GM23338 (cell line): Measurements from ENCODE around the gene GPATCH8. TPM values are rescaled to one million over a fixed set of nuclear protein-coding genes. Genes with fewer than 3 reads are reported as not detected.

Source experiments
- ATAC-seq: fragments of 200-7000 bp; cut with Tn5 transposase; 3 replicates; pipeline ENCODE4 v1.9.1; 2020
- DNase-seq: peaks from one replicate; pipeline ENCODE4 v3.0.0-alpha.2; 2015; ENCODE audit warnings: low spot score
- H2AFZ ChIP-seq: fragments of 200-600 bp; sonication (generic); 2 replicates; pipeline ENCODE4 v1.8.0; 2016; ENCODE audit warnings: antibody characterized with exemption, mild to moderate bottlenecking, moderate library complexity
- H3F3A ChIP-seq: fragments of 200-600 bp; sonication (generic); replicated peaks from 2 replicates; pipeline ENCODE4 v1.8.0; 2017; ENCODE audit warnings: antibody characterized with exemption, mixed run types, low read depth
- H3K27ac ChIP-seq: fragments of 200-600 bp; sonication (generic); 2 replicates; pipeline ENCODE4 v1.6.1; 2016; ENCODE audit warnings: low read depth
- H3K27me3 ChIP-seq: fragments of 200-600 bp; sonication (generic); 2 replicates; pipeline ENCODE4 v1.8.0; 2016; ENCODE audit warnings: mild to moderate bottlenecking, mixed run types, moderate library complexity; ENCODE audit not compliant: insufficient read depth
- H3K36me3 ChIP-seq: fragments of 200-600 bp; sonication (generic); 2 replicates; pipeline ENCODE4 v1.8.0; 2016; ENCODE audit warnings: mild to moderate bottlenecking; ENCODE audit not compliant: insufficient read depth
- H3K4me1 ChIP-seq: fragments of 200-600 bp; sonication (generic); 2 replicates; pipeline ENCODE4 v1.8.0; 2016; ENCODE audit warnings: mild to moderate bottlenecking, moderate library complexity; ENCODE audit not compliant: insufficient read depth
- H3K4me2 ChIP-seq: fragments of 200-600 bp; sonication (generic); 2 replicates; pipeline ENCODE4 v1.7.1; 2017; ENCODE audit warnings: mixed run types
- H3K4me3 ChIP-seq: fragments of 200-600 bp; sonication (generic); 2 replicates; pipeline ENCODE4 v1.6.1; 2016; ENCODE audit warnings: mixed run types
- H3K79me2 ChIP-seq: fragments of 200-600 bp; sonication (generic); replicated peaks from 2 replicates; pipeline ENCODE4 v1.8.0; 2017; ENCODE audit warnings: mild to moderate bottlenecking; ENCODE audit not compliant: insufficient read depth
- H3K9me2 ChIP-seq: fragments of 200-600 bp; sonication (generic); 2 replicates; pipeline ENCODE4 v1.8.0; 2017; ENCODE audit not compliant: insufficient read depth
- H4K20me1 ChIP-seq: fragments of 200-600 bp; sonication (generic); replicated peaks from 2 replicates; pipeline ENCODE4 v1.8.0; 2017; ENCODE audit warnings: mild to moderate bottlenecking; ENCODE audit not compliant: insufficient read depth
- H3K27ac Mint-ChIP-seq: 2 replicates; pipeline ENCODE4 v1.8.0; 2020; ENCODE audit warnings: inconsistent platforms, mild to moderate bottlenecking, moderate library complexity, mixed read lengths
- H3K27me3 Mint-ChIP-seq: 3 replicates; pipeline ENCODE4 v1.8.0; 2022; ENCODE audit warnings: low read depth, mild to moderate bottlenecking, moderate library complexity, mixed read lengths, inconsistent platforms; ENCODE audit not compliant: insufficient read depth, poor library complexity
- H3K36me3 Mint-ChIP-seq: 3 replicates; pipeline ENCODE4 v1.8.0; 2021; ENCODE audit warnings: low read depth, mild to moderate bottlenecking, inconsistent platforms, moderate library complexity, mixed read lengths
- H3K4me1 Mint-ChIP-seq: 3 replicates; pipeline ENCODE4 v1.8.0; 2020; ENCODE audit warnings: mild to moderate bottlenecking, inconsistent platforms, mixed read lengths
- H3K4me3 Mint-ChIP-seq: 3 replicates; pipeline ENCODE4 v1.8.0; 2021; ENCODE audit warnings: moderate library complexity, mild to moderate bottlenecking, inconsistent platforms, mixed read lengths
- H3K9me3 Mint-ChIP-seq: 3 replicates; pipeline ENCODE4 v1.8.0; 2020; ENCODE audit warnings: moderate library complexity, mild to moderate bottlenecking, inconsistent platforms, mixed read lengths
- CTCF ChIP-seq, 2 experiments: fragments of 200-600 bp in 1 of 2; sonication (generic) in 1 of 2; conservative IDR thresholded peaks; 2 replicates each; pipeline versions ENCODE4 v1.5.1 to v1.6.1; 2016 to 2017; ENCODE audit warnings: antibody characterized with exemption in 2 of 2, low read depth in 2 of 2, mild to moderate bottlenecking in 2 of 2, moderate library complexity in 1 of 2
- ETS1 ChIP-seq: IDR thresholded peaks from 2 replicates; pipeline ENCODE4 v1.6.1; 2016; ENCODE audit warnings: antibody characterized with exemption
- EZH2 ChIP-seq: fragments of 200-600 bp; sonication (generic); IDR thresholded peaks from one replicate; pipeline ENCODE4 v1.8.0; 2017; ENCODE audit warnings: antibody characterized with exemption, mild to moderate bottlenecking, low read depth; ENCODE audit not compliant: unreplicated experiment
- EZH2phosphoT487 ChIP-seq: fragments of 200-600 bp; sonication (generic); IDR thresholded peaks from one replicate; pipeline ENCODE4 v1.8.1; 2018; ENCODE audit warnings: antibody characterized with exemption; ENCODE audit not compliant: unreplicated experiment
- NANOG ChIP-seq: IDR thresholded peaks from 2 replicates; pipeline ENCODE4 v1.6.1; 2016; ENCODE audit warnings: antibody characterized with exemption, borderline replicate concordance
- POLR2AphosphoS5 ChIP-seq: IDR thresholded peaks from 2 replicates; pipeline ENCODE4 v1.6.1; 2016; ENCODE audit warnings: antibody characterized with exemption, low read depth
- REST ChIP-seq: IDR thresholded peaks from one replicate; pipeline ENCODE4 v1.6.1; 2018; ENCODE audit warnings: antibody characterized with exemption; ENCODE audit not compliant: unreplicated experiment
- STAT1 ChIP-seq: IDR thresholded peaks from one replicate; pipeline ENCODE4 v1.6.1; 2016; ENCODE audit warnings: antibody characterized with exemption; ENCODE audit not compliant: unreplicated experiment
- ZNF114 ChIP-seq: fragments of 250-450 bp; sonication (Bioruptor Pico); IDR thresholded peaks from 2 replicates; pipeline ENCODE4 v1.5.0; 2020; ENCODE audit warnings: mild to moderate bottlenecking, moderate library complexity
- ZNF462 ChIP-seq: fragments of 250-450 bp; sonication (Bioruptor Pico); IDR thresholded peaks from 2 replicates; pipeline ENCODE4 v1.5.0; 2020; ENCODE audit warnings: mild to moderate bottlenecking, moderate library complexity
- polyA plus RNA-seq: library from polyadenylated mRNA; unstranded; fragments of >200 nt; fragmentation: Nextera tagmentation; extraction: Ambion mirVana; gene quantifications from 2 replicates; pipeline ENCODE4 v1.2.1, GENCODE V29; 2016
- total RNA-seq: library from RNA; depleted of rRNA; stranded (reverse); fragments of >200 nt; shearing (Covaris generic); gene quantifications from 2 replicates; pipeline ENCODE4 v1.2.3, GENCODE V29; 2014

GPATCH8 gene
- total and polyA plus RNA-seq, 2 experiments from 2014 or later = 44.4 to 76.5 TPM

- no peaks in the 10 kb centered on the region for H3K79me2 ChIP-seq
- H3K9me2 ChIP-seq = no peaks in the 10 kb centered on the region
- H4K20me1 ChIP-seq = no peaks in the 10 kb centered on the region
- DNase-seq = no peak
- H2AFZ ChIP-seq = no peak overlapping the region
- Mint-ChIP-seq H3K9me3 (no peaks in the 10 kb centered on the region; the same call in 2 of the 3 replicates), H3K27me3 (peaks cover 24% of the 10 kb centered on the region), H3K27ac (no peak overlapping the region), H3K36me3 (peaks cover 3% of the 10 kb centered on the region; the same call in 2 of the 3 replicates), H3K4me1 (peaks cover 26% of the 10 kb centered on the region), H3K4me3 (no peak overlapping the region)
- no peak overlapping the region for H3K4me2 ChIP-seq
- H3K36me3 ChIP-seq = no peaks in the 10 kb centered on the region
- ATAC-seq = no peak
- peaks cover 16% of the 10 kb centered on the region for H3K4me1 ChIP-seq
- no peak overlapping the region for H3K4me3 ChIP-seq
- TF ChIP-seq REST (no peak), EZH2phosphoT487 (no peak), ZNF462 (CRISPR knock-in tag) (no peak), EZH2 (no peak), POLR2AphosphoS5 (no peak), ETS1 (no peak), STAT1 (no peak), ZNF114 (CRISPR knock-in tag) (no peak), CTCF (conservative IDR thresholded peaks at IDR 0.05; ENCODE audit: low read depth in 2 of 2) (no peak; a peak in 1 of 4 replicates), NANOG (no peak)
- H3K27me3 ChIP-seq = peaks cover 17% of the 10 kb centered on the region
- H3F3A ChIP-seq = peaks cover 8% of the 10 kb centered on the region
- no peak overlapping the region for H3K27ac ChIP-seq
Observed at GRCh38 chr17:44378171-44378705, 125.0 kb downstream of the GPATCH8 start.
